HL-60/S4 treated with phorbol 12-myristate 13-acetate at 8.2 ng/mL for 4 days and 3 days (cell line): ENCODE data around the gene C11orf58.

Experiments used
- in situ Hi-C: fragments of 300-500 bp; cut with MboI; formaldehyde crosslinking; loops from 2 replicates; pipeline ENCODE4 v1.15.0; 2022; ENCODE audit warnings: low sequenced_read_pairs

The C11orf58 gene

DNA sequence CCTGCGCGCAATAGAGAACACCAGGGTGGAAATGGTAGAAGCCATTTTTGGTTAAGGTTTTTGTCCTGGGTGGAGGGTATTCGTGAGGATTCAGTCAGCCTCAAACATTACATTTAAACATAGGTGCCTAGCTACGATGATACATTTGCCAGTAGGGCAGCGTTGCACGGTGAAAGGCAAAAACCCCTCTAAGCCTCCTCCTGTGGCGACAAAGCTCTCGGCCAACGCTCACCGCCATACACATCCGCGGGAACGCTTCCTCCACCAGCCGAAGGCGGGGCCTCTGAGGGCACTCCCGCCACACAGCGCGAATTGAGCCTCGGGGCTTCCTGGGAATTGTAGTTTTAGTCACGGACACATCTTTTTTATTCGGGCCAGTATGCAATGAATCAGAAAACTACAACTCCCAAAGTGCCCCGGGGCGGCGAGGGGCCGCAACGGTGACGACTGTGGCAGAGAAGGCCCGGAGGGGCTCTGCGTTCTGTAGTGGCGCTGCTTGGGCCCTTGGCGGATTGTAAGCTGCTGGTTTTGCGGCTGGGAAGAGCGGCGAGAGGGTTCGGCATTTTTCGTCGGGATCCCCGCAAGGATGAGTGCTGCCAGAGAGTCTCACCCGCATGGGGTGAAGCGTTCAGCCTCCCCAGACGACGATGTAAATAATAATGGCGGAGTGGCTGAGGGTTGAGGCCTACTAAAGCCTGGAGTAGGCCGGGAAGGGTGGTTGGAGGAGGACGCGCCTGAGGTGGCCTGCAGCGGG, at the start of gene C11orf58:
Gene C11orf58 (plus strand): TSS at position 455 of the 754 bp plus-strand sequence. CDS start 132 bp downstream, at position 587.
- in situ Hi-C loops = no loop called here

GRCh38 chr11:16690086-16690485, 48.4 kb upstream of the C11orf58 start:
- in situ Hi-C loops = no loop called here

DNA sequence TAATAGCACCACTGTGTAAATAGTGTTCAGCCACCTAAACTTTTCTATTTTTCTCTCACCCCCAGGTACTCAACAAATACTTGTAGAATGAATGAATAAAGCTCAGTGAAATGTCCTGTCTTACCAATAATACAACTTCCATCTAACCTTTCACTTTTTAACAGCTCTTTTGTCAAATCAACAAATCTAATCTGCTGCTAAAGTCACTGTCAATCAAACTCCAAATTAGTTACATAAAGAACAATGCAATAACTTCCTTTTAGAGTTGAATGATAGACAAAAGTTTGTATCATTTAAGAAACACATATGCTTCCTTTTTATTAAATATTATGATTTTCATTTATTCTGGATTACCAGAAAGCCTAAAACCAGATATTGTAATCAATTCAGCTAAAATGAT, 34.7 kb upstream of the C11orf58 start:
- in situ Hi-C loops = no loop called here

DNA sequence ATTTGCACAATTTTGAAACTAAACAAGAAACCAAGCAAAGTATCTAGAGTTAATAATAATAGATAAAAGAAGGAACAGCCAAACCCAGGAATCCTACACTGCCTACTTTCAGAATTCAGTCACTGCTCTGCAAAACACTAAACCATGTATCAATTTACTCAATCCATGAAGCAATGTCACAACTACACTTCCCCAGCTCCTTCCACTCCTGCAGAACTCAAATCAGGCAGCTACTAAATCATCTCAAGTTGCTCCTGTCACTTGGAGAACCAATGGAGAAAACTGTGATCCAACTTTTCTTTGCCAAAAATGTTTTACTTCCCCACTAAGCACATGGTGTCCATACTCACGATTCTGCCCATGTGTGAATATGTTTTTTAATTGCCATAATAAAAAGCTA, 24.9 kb upstream of the C11orf58 start:
- in situ Hi-C loops = no loop called here

- in situ Hi-C loops = no loop called here
These were observed 15.7 kb upstream of the C11orf58 start for GRCh38 chr11:16722581-16723344.

GRCh38 chr11:16727806-16728205, 10.6 kb upstream of the C11orf58 start:
- in situ Hi-C loops = no loop called here

- in situ Hi-C loops = no loop called here
These were observed 642 bp upstream of the C11orf58 start for GRCh38 chr11:16737818-16738192.

GRCh38 chr11:16738947-16739815, 734 bp downstream of the C11orf58 start:
- in situ Hi-C loops = no loop called here

DNA sequence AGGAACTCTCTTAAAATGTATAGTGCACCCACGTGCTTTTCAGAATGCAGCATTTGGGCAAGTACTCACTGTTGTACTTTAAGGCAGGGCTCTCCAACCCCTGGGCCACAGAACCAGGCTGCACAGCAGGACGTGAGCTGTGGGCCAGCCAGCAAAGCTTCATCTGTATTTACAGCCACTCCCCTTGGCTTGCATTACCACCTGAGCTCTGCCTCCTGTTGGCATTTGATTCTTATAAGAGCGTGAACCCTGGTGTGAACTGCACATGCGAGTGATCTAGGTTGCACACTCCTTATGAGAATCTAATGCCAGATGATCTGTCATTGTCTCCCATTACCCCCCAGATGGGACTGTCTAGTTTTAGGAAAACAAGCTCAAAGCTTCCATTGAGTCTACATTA, 3.0 kb downstream of the C11orf58 start:
- in situ Hi-C loops = no loop called here

DNA sequence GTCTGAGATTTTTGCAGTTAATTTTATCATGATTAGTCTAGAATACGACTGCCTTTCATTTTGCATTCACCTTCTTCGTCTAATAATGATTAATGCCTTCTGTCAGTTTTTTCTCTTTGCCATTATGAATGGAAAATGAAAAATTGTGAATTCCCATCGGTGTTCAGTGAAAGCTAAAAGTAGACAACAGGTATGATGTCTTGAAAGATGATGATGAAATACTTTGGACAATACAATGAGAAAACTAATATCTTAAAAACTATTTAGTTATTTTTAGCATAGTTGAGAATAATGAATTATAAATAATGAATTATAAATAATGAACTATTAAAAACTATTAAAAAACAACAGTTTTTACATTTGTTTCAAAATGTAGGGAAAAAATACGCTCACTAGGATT, 5.0 kb downstream of the C11orf58 start:
- in situ Hi-C loops = no loop called here

- in situ Hi-C loops = no loop called here
These were observed 5.8 kb downstream of the C11orf58 start for GRCh38 chr11:16744128-16744725.

GRCh38 chr11:16745950-16746605, 7.6 kb downstream of the C11orf58 start:
- in situ Hi-C loops = no loop called here

DNA sequence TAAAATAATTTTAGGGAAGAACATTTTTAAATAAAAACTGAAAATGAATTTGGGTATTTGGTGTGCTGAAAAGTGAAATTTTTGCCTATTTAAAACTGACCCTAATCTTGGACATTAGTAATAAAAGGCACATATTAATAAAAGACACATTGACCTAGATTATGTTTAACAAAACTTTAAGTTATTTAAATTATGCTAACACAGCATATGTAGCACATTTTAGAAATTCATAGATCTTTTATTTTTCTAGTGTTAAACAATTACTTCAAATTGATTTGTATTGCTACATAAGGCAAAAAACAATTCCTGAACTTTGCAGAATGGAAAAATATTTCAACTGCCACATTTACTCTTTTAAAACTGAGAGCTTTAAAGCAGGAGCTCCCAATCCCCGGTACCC, 10.6 kb downstream of the C11orf58 start:
- in situ Hi-C loops = no loop called here

DNA sequence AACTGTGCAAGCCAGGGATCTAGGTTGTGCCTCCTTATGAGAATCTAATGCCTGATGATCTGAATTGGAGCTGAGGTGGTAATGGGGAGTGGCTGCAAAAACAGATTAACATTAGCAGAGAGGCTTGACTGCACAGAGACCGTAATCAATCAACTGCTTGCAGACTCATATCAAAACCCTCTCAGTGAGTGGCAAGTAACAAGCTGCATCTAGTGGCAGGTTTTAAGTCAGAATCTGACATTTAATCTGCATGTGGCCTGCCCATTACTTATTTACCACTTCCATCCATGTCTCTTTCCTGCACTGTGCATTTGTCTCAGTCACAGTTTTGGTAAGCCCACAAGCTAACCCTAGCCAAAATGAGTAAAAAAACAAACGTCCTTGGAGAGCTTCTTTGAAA, 11.2 kb downstream of the C11orf58 start:
- in situ Hi-C loops = no loop called here

- in situ Hi-C loops = no loop called here
These were observed 12.0 kb downstream of the C11orf58 start for GRCh38 chr11:16750417-16750816.

GRCh38 chr11:16758382-16759024, 20.1 kb downstream of the C11orf58 start:
- in situ Hi-C loops = no loop called here

GRCh38 chr11:16759857-16760508, 21.5 kb downstream of the C11orf58 start:
- in situ Hi-C loops = no loop called here

GRCh38 chr11:16763746-16764145, 25.3 kb downstream of the C11orf58 start:
- in situ Hi-C loops = no loop called here

DNA sequence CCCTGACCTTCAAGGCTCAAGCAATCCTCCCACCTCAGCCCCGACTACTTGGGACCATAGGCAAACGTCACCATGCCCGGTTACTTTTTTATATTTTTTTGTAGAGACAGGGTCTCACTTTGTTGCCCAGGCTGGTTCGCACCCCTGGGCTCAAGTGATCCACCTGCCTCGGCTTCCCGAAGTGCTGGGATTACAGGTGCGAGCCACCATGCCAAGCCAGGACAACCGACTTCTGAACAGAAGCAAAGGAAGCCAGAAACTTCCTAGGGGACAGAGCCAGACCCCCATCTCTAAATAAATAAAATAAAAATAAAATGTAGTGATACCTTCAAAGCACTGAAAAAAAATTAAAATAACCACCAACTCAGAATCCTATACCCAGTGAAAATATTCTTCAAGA, 26.4 kb downstream of the C11orf58 start:
- in situ Hi-C loops = no loop called here
